ENCODE measurements around the gene NR6A1.

The NR6A1 gene

GRCh38 chr9:124771021-124771866 is at the start of gene NR6A1:
NR6A1 (minus strand) TSS chr9:124771311.
- DNase-seq = peak; percentile 97

GRCh38 chr9:124818431-124819281 is 47.5 kb upstream of the NR6A1 start:
- DNase-seq = no peak

GRCh38 chr9:124815601-124816000 is 44.5 kb upstream of the NR6A1 start:
- DNase-seq = no peak

DNA sequence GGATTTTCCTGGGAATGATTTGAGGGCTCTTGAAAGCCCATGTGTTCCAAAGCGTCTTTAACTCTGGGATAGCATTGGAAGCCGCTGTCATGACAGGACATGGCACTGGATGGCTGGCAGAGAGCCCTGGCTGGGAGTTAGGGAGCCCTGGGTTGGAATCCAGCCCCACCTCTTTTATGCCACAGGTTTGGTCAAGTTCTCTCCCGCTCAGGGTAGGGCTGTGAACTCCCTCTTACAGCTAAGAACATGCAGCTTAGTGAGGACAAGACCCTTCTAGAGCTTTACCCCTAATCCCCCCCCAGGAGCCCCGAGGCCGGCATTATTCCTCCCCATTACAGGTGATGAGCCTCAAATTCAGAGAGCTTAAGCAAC is 43.0 kb upstream of the NR6A1 start:
- DNase-seq = no peak

DNA sequence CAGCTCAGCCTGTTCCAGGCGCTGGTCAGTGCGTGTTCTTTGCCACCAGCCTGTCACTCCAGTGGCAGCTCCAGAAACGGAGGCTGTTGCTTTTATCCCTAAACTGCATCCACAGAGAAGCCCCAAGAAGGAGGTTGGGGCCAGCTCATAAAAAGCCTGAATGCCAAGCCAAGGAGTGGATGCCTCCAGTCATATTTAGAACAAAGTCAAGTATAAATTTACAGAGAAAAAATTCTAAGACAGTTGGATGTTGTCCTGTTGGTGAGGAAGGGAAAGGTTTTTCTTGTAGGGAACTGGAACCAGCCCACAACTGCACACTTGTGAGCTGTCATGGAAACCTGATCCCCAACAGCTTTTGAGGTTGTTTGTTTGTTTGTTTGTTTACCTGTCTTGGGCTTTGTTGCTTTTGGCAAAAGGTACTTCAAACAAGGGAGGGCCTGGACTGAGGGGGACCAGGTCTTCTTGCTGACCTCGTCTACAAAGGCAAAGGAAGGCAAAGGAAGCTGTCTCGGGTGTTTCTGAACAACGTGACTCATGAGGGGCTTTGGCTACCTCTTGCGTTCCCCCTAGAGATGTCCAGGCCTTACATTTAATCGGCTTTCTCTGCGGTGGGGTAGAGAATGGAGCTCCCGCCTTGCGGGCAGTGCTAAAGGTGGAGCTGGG is 42.5 kb upstream of the NR6A1 start:
- DNase-seq = no peak

GRCh38 chr9:124813041-124813440 is 41.9 kb upstream of the NR6A1 start:
- no peak for DNase-seq

GRCh38 chr9:124812441-124812876 is 41.3 kb upstream of the NR6A1 start:
- no peak for DNase-seq

DNA sequence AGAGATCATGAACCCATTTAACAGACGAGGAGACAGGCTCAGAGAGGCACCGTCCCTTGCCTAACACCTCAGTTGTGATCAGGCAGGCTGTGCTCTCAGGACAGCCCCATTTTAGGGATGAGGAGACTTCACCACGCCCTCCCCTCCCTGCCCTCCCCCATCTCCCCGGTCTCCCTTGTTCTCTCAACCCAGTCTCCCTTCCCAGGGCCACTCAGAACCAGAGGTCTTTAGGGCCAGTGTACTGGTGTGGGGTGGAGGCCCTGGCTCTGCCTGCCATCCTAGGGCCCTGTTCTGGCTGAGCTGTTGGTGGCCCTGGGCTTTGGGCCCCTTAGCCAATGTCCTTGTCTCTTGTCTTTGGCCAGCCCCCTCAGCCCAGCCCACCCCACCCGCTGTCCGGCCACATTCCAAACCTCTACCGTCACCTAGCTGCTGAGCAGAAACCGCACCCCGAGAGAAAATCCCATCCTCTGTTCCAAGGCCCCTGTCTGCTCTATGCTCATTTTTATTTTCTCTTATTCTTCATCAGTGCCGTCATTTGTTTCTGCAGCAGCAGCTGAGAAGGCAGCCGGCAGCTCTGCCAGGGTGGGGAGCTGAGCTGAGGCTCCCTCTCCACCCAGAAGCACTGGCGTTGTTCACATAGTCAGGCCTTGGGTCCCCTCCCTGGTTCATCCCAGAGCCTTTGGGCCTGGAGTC is 39.7 kb upstream of the NR6A1 start:
- no peak for DNase-seq

- no peak for DNase-seq
These were observed 38.8 kb upstream of the NR6A1 start for GRCh38 chr9:124809741-124810500.

- no peak for DNase-seq
These were observed 38.1 kb upstream of the NR6A1 start for GRCh38 chr9:124809211-124809610.

GRCh38 chr9:124808246-124808956 is 37.3 kb upstream of the NR6A1 start:
- DNase-seq = no peak

GRCh38 chr9:124805186-124805585 is 34.1 kb upstream of the NR6A1 start:
- no peak for DNase-seq

GRCh38 chr9:124803911-124804310 is 32.8 kb upstream of the NR6A1 start:
- no peak for DNase-seq

DNA sequence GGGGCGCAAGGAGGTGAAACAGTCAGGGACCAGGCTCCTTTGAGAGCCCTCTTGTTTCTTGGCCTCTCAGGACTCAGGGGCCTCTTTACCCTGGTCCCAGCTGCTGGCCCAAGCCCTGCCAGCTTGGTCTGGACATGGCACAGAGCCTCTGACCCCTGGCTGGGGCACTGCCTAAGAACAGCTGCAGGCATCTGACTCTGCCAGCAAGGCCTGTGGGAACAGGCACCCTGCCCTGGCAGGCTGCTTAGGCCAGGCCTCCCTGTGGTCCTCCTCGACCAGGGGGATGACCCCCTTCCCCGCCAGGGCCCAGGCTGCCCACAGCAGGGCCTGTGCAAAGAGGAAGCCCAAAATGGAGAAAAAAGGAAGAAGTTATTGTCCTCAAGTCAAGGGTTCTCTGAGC is 31.3 kb upstream of the NR6A1 start:
- no peak for DNase-seq

DNA sequence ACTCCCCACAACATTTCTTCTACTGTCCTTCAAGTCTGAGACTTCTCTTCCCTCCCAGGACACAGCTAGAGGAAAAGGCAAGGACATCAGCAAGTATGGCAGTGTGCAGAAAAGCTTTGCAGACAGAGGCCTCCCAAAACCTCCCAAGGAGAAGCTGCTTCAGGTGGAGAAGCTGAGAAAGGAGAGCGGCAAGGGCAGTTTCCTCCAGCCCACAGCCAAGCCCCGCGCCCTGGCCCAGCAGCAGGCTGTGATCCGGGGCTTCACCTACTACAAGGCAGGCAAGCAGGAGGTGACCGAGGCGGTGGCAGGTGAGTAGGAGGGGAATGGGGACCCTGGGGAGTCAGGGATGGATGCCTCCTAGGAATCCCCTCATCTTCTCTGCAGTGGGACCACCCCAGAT is 30.2 kb upstream of the NR6A1 start:
- DNase-seq = no peak

DNA sequence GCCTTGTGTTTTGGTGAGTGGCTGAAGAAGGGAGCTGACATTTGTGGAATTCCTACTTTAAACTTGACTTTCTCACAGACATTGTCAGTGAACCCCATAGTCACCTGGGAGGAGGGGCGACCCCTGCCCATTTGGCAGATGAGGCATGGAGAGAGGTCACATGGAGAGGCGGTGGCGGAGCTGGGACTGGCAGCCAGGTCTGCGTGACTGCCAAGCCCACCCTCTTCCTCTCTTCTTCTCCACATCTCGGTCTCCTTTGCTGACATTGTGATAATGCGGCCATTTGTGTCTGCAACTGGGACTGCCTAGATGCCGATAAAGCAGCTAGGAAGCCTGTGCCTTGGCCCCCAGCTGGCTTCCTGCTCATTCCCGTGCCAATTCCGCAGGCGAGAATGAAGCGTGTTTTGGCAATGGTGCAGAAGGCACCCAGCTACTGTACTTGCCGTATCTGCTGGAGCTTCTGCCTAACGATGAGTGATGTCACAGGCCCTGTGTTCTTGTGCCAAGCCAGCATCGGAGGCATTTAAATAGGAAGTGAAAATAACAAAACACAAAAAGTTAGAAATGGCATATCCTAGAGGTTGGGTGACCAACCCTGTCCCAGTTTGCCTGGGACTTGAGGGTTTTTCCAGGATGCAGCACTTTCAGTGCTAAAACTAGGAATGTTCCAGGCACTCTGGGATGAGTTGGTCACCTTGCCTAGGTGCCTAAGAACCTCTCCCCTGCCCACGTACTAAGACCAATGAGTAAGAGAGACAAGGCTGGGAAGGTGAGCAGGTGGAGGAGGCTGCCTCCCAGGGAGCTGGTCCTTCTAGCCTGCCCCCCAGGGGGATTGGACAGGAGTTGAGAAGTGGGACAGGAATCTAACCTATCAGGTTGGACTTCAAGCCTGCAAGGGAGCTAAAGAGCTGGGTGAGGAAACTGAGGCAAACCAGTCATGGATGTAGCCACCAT is 29.5 kb upstream of the NR6A1 start:
- DNase-seq = no peak

DNA sequence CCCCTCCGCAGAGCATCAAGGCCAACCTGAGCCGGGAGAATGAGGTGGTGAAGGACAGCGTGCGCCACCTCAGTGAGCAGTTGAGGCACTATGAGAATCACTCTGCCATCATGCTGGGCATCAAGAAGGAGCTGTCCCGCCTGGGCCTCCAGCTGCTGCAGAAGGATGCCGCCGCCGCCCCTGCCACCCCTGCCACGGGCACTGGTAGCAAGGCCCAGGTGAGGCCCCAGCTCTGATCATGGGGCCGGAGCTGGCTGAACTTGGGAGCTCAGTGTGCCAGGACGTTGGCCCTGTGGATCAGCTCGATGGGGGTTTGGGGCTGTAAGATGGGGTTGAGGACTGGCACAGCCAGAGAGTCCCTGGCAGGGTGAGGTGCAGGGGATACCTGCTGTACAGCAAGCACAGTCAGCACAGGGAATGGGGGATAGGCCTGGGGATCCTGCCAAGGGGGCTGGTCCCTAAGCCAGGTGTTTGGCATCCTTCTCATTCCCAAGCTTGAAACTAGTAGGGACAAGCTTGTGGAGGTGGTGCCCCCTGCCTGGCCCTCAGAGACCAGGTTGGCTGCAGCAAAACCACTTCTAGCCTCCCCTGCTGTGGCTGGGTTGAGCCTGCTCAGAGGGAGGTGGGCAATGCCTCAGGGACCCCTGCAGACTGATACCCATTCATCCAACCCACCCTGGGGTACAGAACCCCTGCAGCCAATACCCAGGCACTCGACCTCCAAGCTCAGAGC is 28.3 kb upstream of the NR6A1 start:
- DNase-seq = no peak

GRCh38 chr9:124797343-124798103 is 26.4 kb upstream of the NR6A1 start:
- DNase-seq = no peak
